ENCODE data around the gene DIPK1B.
"Not testable (repeated sequence)": the region's sequence is repeated elsewhere in the genome, so short reads cannot be mapped to it uniquely, and the experiment has no call there.

DIPK1B gene

DNA sequence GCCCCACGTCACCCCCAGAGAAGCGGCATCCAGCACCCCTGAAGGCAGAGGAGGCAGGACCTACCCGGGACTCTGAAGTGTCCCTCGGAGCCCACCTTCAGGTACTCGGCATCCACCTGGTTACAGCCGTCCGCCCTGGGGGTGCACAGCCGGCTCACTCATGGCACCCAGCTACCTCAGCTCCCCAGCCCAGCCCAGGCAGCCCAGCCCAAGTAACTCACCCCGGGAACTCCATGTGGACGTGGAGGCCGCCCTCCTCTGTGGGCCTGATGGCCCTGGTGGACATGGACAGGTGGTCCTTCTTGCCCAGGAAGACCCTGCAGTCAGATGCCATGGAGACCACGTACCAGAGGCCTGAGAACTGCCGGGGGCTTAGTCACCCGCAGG, 51.3 kb downstream of the DIPK1B start:
- no peak overlapping the region for H3K4me2 ChIP-seq (ENCODE audit: low read length)
- no peaks in the 10 kb centered on the region for H3K9me3 ChIP-seq (ENCODE audit: control insufficient read depth, insufficient read depth, low read length)
- H3K27ac ChIP-seq (ENCODE audit: low read depth, low read length), result no peak overlapping the region
- H3F3A ChIP-seq (ENCODE audit: control insufficient read depth, insufficient read depth), result peaks cover 13% of the 10 kb centered on the region
- H3K9me2 ChIP-seq (replicated peaks; ENCODE audit: control insufficient read depth, low read length), result no peaks in the 10 kb centered on the region
- peaks cover 49% of the 10 kb centered on the region for H3K4me1 ChIP-seq (ENCODE audit: control insufficient read depth, low read length)
- TF ChIP-seq EZH2phosphoT487 (IDR thresholded peaks at IDR 0.05; ENCODE audit: borderline replicate concordance, low read length) (no peak), CTCF (IDR thresholded peaks at IDR 0.05; ENCODE audit: low read depth, low read length, poor library complexity, severe bottlenecking) (no peak)
- H3K36me3 ChIP-seq (ENCODE audit: control insufficient read depth, low read length), result no peaks in the 10 kb centered on the region
- H3K79me2 ChIP-seq (ENCODE audit: control insufficient read depth, low read length), result no peaks in the 10 kb centered on the region
- no peak overlapping the region for H3K4me3 ChIP-seq (ENCODE audit: low read length)
- H3K27me3 ChIP-seq (ENCODE audit: control insufficient read depth, low read length), result peaks cover 17% of the 10 kb centered on the region
- no peaks in the 10 kb centered on the region for H4K20me1 ChIP-seq (ENCODE audit: control insufficient read depth, insufficient read depth, low read depth, low read length)

DNA sequence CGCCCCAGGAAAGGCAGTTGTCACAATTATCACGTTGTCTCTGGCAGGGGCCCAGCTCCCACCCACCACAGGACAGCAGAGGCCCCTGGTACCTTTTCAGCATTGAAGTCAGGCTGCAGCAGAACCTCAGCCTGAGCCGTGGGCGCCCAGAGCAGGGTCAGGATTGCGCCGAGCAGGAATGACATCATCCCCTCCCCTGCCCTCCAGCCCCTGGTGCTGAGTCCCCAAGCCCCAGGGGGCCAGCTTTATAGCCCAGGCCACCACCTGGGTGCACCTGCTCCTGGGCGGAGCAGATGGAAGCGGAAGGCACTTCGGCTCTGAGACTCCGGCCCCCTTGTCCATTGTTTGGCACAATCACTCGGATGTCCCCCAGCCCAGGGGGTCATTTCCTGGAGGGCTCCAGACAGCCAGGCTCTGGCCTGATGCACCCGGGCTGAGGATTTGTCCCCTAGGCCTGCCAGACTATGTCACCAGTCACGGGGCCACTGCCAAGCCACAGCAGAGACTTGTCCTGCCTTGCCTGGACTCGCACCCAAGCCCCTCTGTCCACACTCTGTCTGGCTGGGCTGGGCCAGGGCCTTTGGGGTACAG, 52.0 kb downstream of the DIPK1B start, which contains the start of gene LCN15:
LCN15 (minus strand) TSS at position 218 of the 591 bp plus-strand sequence; CDS start at position 188, 30 bp downstream.
- Histone ChIP-seq H4K20me1 (ENCODE audit: control insufficient read depth, insufficient read depth, low read depth, low read length) (no peaks in the 10 kb centered on the region), H3F3A (ENCODE audit: control insufficient read depth, insufficient read depth) (peaks cover 13% of the 10 kb centered on the region), H3K4me3 (ENCODE audit: low read length) (no peak within 1 kb of the TSS), H3K27ac (ENCODE audit: low read depth, low read length) (no peak within 1 kb of the TSS), H3K4me2 (ENCODE audit: low read length) (no peak within 1 kb of the TSS), H3K79me2 (ENCODE audit: control insufficient read depth, low read length) (no peaks in the 10 kb centered on the region), H3K4me1 (ENCODE audit: control insufficient read depth, low read length) (peaks cover 45% of the 10 kb centered on the region), H3K9me3 (ENCODE audit: control insufficient read depth, insufficient read depth, low read length) (no peaks in the 10 kb centered on the region), H3K27me3 (ENCODE audit: control insufficient read depth, low read length) (peaks cover 17% of the 10 kb centered on the region), H3K9me2 (replicated peaks; ENCODE audit: control insufficient read depth, low read length) (no peaks in the 10 kb centered on the region), H3K36me3 (ENCODE audit: control insufficient read depth, low read length) (no peaks in the 10 kb centered on the region)
- TF ChIP-seq CTCF (IDR thresholded peaks at IDR 0.05; ENCODE audit: low read depth, low read length, poor library complexity, severe bottlenecking) (no peak), EZH2phosphoT487 (IDR thresholded peaks at IDR 0.05; ENCODE audit: borderline replicate concordance, low read length) (no peak)

DNA sequence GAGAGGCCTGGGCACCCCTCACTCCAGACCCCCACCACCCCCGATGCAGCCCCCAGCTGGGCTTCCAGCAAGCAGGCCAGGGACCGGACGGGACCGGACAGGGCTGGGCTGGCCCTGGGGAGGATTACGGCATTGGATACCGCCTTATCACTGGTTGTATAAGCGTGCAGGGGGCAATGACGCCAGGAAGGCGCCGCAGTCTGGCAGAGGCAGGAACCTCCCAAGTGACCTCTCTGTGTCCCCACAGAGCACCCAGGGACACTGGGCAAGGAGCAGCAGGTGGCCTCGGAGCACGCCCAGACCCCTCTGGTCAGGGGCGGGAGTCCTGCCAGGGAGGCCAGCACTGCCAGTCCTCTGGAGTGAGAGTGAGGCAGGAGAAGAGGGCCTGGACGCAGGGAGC, 52.7 kb downstream of the DIPK1B start:
- Histone ChIP-seq H3K27ac (ENCODE audit: low read depth, low read length) (no peak overlapping the region), H4K20me1 (ENCODE audit: control insufficient read depth, insufficient read depth, low read depth, low read length) (no peaks in the 10 kb centered on the region), H3K4me3 (ENCODE audit: low read length) (no peak overlapping the region), H3K36me3 (ENCODE audit: control insufficient read depth, low read length) (no peaks in the 10 kb centered on the region), H3K9me3 (ENCODE audit: control insufficient read depth, insufficient read depth, low read length) (no peaks in the 10 kb centered on the region), H3F3A (ENCODE audit: control insufficient read depth, insufficient read depth) (peaks cover 13% of the 10 kb centered on the region), H3K79me2 (ENCODE audit: control insufficient read depth, low read length) (no peaks in the 10 kb centered on the region), H3K4me2 (ENCODE audit: low read length) (no peak overlapping the region), H3K27me3 (ENCODE audit: control insufficient read depth, low read length) (peaks cover 17% of the 10 kb centered on the region), H3K4me1 (ENCODE audit: control insufficient read depth, low read length) (peaks cover 45% of the 10 kb centered on the region), H3K9me2 (replicated peaks; ENCODE audit: control insufficient read depth, low read length) (no peaks in the 10 kb centered on the region)
- TF ChIP-seq EZH2phosphoT487 (IDR thresholded peaks at IDR 0.05; ENCODE audit: borderline replicate concordance, low read length) (no peak), CTCF (IDR thresholded peaks at IDR 0.05; ENCODE audit: low read depth, low read length, poor library complexity, severe bottlenecking) (no peak)

DNA sequence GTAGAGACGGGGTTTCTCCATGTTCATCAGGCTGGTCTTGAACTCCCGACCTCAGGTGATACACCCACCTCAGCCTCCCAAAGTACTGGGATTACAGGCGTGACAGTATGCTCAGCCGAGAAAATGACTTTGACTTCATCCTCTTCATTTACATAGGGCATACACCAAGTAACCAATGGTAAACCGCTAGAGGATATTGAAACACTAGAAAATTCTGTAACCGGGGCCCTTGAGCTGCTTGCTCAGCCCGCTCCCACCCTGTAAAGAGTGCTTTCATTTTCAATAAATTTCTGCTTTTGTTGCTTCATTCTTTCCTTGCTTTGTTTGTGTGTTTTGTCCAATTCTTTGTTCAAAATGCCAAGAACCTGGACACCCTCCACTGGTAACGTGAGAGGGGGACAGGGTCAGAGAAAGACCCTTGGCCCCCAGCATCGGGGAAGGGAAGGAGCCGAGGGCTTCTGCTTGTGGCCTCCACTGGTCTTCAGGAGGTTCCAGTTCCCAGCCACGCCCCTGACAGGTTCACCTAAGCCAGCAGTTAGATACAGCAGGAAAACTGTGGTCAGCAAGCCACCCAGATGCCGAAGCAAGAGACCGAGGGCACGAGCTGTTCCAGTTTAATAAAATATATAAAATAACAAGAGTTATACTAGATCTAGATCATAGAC, 53.5 kb downstream of the DIPK1B start:
- not testable (repeated sequence) for H3K4me3 ChIP-seq (ENCODE audit: low read length); H3K79me2 ChIP-seq (ENCODE audit: control insufficient read depth, low read length); H3K9me2 ChIP-seq (replicated peaks; ENCODE audit: control insufficient read depth, low read length); H3K4me2 ChIP-seq (ENCODE audit: low read length); H3K9me3 ChIP-seq (ENCODE audit: control insufficient read depth, insufficient read depth, low read length); H4K20me1 ChIP-seq (ENCODE audit: control insufficient read depth, insufficient read depth, low read depth, low read length); H3K27ac ChIP-seq (ENCODE audit: low read depth, low read length); H3K36me3 ChIP-seq (ENCODE audit: control insufficient read depth, low read length)
- H3K4me1 ChIP-seq (ENCODE audit: control insufficient read depth, low read length), result peaks cover 41% of the 10 kb centered on the region
- peaks cover 17% of the 10 kb centered on the region for H3K27me3 ChIP-seq (ENCODE audit: control insufficient read depth, low read length)
- H3F3A ChIP-seq (ENCODE audit: control insufficient read depth, insufficient read depth), result peaks cover 13% of the 10 kb centered on the region

DNA sequence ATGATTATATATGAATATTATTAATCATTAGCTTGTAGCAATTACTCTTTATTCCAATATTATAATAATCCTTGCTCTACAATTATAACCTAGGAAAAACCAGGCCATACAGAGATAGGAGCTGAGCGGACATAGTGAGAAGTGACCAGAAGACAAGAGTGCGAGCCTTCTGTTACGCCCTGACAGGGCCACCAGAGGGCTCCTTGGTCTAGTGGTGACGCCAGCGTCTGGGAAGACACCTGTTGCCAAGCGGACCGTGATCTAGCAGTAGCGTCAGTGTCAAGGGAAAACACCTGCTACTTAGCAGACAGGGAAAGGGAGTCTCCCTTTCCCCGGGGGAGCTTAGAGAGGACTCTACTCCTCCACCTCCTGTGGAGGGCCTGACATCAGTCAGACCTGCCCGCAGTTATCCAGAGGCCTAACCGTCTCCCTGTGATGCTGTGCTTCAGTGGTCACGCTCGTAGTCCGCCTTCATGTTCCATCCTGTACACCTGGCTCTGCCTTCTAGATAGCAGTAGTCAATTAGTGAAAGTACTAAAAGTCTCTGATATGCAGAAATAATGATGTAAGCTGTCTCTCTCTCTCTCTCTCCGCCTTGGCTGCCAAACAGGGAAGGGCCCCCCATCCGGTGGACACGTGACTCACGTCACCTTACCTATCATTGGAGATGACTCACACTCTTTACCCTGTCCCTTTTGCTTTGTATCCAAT, 54.2 kb downstream of the DIPK1B start:
- not testable (repeated sequence) for H3K9me3 ChIP-seq (ENCODE audit: control insufficient read depth, insufficient read depth, low read length); H3K79me2 ChIP-seq (ENCODE audit: control insufficient read depth, low read length); H3K9me2 ChIP-seq (replicated peaks; ENCODE audit: control insufficient read depth, low read length); H4K20me1 ChIP-seq (ENCODE audit: control insufficient read depth, insufficient read depth, low read depth, low read length); H3K36me3 ChIP-seq (ENCODE audit: control insufficient read depth, low read length)
- H3K4me1 ChIP-seq (ENCODE audit: control insufficient read depth, low read length), result peaks cover 38% of the 10 kb centered on the region
- 0 out of 2 replicates have a peak overlapping the region, but pooled peaks have one; percentile 22 for H3K4me3 ChIP-seq (ENCODE audit: low read length)
- peaks cover 13% of the 10 kb centered on the region for H3F3A ChIP-seq (ENCODE audit: control insufficient read depth, insufficient read depth)
- H3K4me2 ChIP-seq (ENCODE audit: low read length), result peak overlapping the region; percentile 54
- H3K27me3 ChIP-seq (ENCODE audit: control insufficient read depth, low read length), result peaks cover 17% of the 10 kb centered on the region
- H3K27ac ChIP-seq (ENCODE audit: low read depth, low read length), result 0 out of 2 replicates have a peak overlapping the region, but pooled peaks have one; percentile 15
